H1 (cell line): ENCODE measurements around the gene OGDH. TPM values are rescaled to one million over a fixed set of nuclear protein-coding genes. Genes with fewer than 3 reads are reported as not detected.

Experiments used
- CTCF ChIA-PET: fragments of 300-600 bp; sonication (Branson Sonifier 250); formaldehyde crosslinking; loops from one replicate; lab custom pipeline; 2021; ENCODE audit not compliant: partially characterized antibody; lab: Charles Lee
- POLR2A ChIA-PET: fragments of 300-600 bp; sonication (Branson Sonifier 250); formaldehyde crosslinking; loops from one replicate; lab custom pipeline; 2021; ENCODE audit warnings: inconsistent platforms; ENCODE audit not compliant: partially characterized antibody; lab: Charles Lee
- DNase-seq, 2 experiments: peaks; one replicate each; pipeline versions ENCODE4 v3.0.0 to v3.0.0-alpha.2; 2010 to 2022; ENCODE audit warnings: low spot score in 2 of 2, low read depth in 1 of 2, mixed read lengths in 1 of 2
- FAIRE-seq: peaks from 2 replicates; lab custom pipeline; 2011; peaks lifted over from hg19 to GRCh38; lab: Jason Lieb, UNC
- H2AFZ ChIP-seq: 2 replicates; pipeline ENCODE4 v1.8.1; 2012; ENCODE audit warnings: low read length, inconsistent platforms
- H2AK5ac ChIP-seq: 2 replicates; pipeline ENCODE4 v1.6.1; 2013; ENCODE audit warnings: low read depth, low read length
- H2BK120ac ChIP-seq: replicated peaks from 2 replicates; pipeline ENCODE3; 2013; ENCODE audit warnings: low read depth, low read length, inconsistent platforms
- H2BK12ac ChIP-seq: 2 replicates; pipeline ENCODE4 v1.6.1; 2013; ENCODE audit warnings: low read depth, low read length
- H2BK15ac ChIP-seq: 2 replicates; pipeline ENCODE4 v1.6.1; 2013; ENCODE audit warnings: low read length
- H2BK20ac ChIP-seq: 2 replicates; pipeline ENCODE4 v1.6.1; 2013; ENCODE audit warnings: low read length
- H2BK5ac ChIP-seq: 2 replicates; pipeline ENCODE4 v1.6.1; 2013; ENCODE audit warnings: low read depth, low read length
- H3K14ac ChIP-seq: 2 replicates; pipeline ENCODE4 v1.6.1; 2013; ENCODE audit warnings: inconsistent platforms; ENCODE audit not compliant: insufficient read length
- H3K18ac ChIP-seq: 2 replicates; pipeline ENCODE4 v1.6.1; 2013; ENCODE audit warnings: low read length; ENCODE audit errors: extremely low read depth
- H3K23ac ChIP-seq: 2 replicates; pipeline ENCODE4 v1.6.1; 2013; ENCODE audit warnings: inconsistent platforms; ENCODE audit not compliant: insufficient read length
- H3K23me2 ChIP-seq: 2 replicates; pipeline ENCODE4 v1.6.1; 2013; ENCODE audit warnings: low read depth, low read length
- H3K27ac ChIP-seq: 2 replicates; pipeline ENCODE4 v1.6.1; 2011; ENCODE audit warnings: low read depth, low read length, inconsistent platforms
- H3K27me3 ChIP-seq, 4 experiments: replicated peaks in 1 of 4; 1 replicate in 1 of 4; 2 replicates in 3 of 4; pipeline versions ENCODE4 v1.6.1 to v1.8.1; 2011 to 2013; ENCODE audit warnings: low read length in 3 of 4, mild to moderate bottlenecking in 3 of 4, inconsistent platforms in 2 of 4, mixed read lengths in 2 of 4, moderate library complexity in 1 of 4; ENCODE audit not compliant: control insufficient read depth in 3 of 4, insufficient read depth in 3 of 4; ENCODE audit errors: extremely low read depth in 1 of 4
- H3K36me3 ChIP-seq, 4 experiments: 2 replicates each; pipeline versions ENCODE4 v1.6.1 to v1.8.1; 2011 to 2013; ENCODE audit warnings: mild to moderate bottlenecking in 4 of 4, low read length in 3 of 4, moderate library complexity in 2 of 4, control low read depth in 1 of 4, inconsistent platforms in 1 of 4; ENCODE audit not compliant: insufficient read depth in 4 of 4, control insufficient read depth in 2 of 4
- H3K4ac ChIP-seq: replicated peaks from 2 replicates; pipeline ENCODE3; 2013; ENCODE audit warnings: low read length, low read depth, mixed read lengths, inconsistent platforms; ENCODE audit not compliant: insufficient read length
- H3K4me1 ChIP-seq, 4 experiments: replicated peaks in 1 of 4; 1 replicate in 1 of 4; 2 replicates in 3 of 4; pipeline versions ENCODE4 v1.6.1 to v1.8.1; 2011 to 2013; ENCODE audit warnings: low read length in 3 of 4, inconsistent platforms in 2 of 4, mixed read lengths in 1 of 4; ENCODE audit not compliant: insufficient read depth in 4 of 4, control insufficient read depth in 3 of 4
- H3K4me2 ChIP-seq, 2 experiments: 2 replicates each; pipeline versions ENCODE4 v1.6.1 to v1.8.1; 2011 to 2013; ENCODE audit warnings: low read depth in 2 of 2, low read length in 2 of 2, control low read depth in 1 of 2, inconsistent platforms in 1 of 2, mild to moderate bottlenecking in 1 of 2; ENCODE audit not compliant: insufficient read depth in 1 of 2
- H3K4me3 ChIP-seq, 4 experiments: fragments of 200-600, 300-600 bp in 1 of 4; sonication (generic), shearing (Covaris generic), sonication (Bioruptor Twin) in 1 of 4; 2 replicates each; pipeline versions ENCODE4 v1.5.1 to v1.8.1; 2011 to 2016; ENCODE audit warnings: low read length in 4 of 4, low read depth in 3 of 4, control low read depth in 2 of 4, inconsistent platforms in 2 of 4, mild to moderate bottlenecking in 2 of 4, mixed read lengths in 1 of 4, moderate library complexity in 1 of 4; ENCODE audit not compliant: insufficient read depth in 2 of 4; ENCODE audit errors: extremely low read depth in 1 of 4
- H3K56ac ChIP-seq: replicated peaks from 2 replicates; pipeline ENCODE3; 2013; ENCODE audit warnings: low read depth, mild to moderate bottlenecking, mixed read lengths, low read length, inconsistent platforms; ENCODE audit not compliant: insufficient read length
- H3K79me1 ChIP-seq: 2 replicates; pipeline ENCODE4 v1.6.1; 2013; ENCODE audit warnings: low read depth, low read length, control low read depth
- H3K79me2 ChIP-seq, 2 experiments: 2 replicates each; pipeline versions ENCODE4 v1.6.1 to v1.8.1; 2012 to 2013; ENCODE audit warnings: low read length in 2 of 2, mild to moderate bottlenecking in 2 of 2, inconsistent platforms in 1 of 2; ENCODE audit not compliant: insufficient read depth in 2 of 2, control insufficient read depth in 1 of 2
- H3K9ac ChIP-seq, 4 experiments: replicated peaks in 1 of 4; 1 replicate in 1 of 4; 2 replicates in 3 of 4; pipeline versions ENCODE4 v1.6.1 to v1.8.1; 2011 to 2013; ENCODE audit warnings: low read depth in 3 of 4, low read length in 3 of 4, control low read depth in 2 of 4, mild to moderate bottlenecking in 2 of 4, moderate library complexity in 2 of 4, inconsistent platforms in 1 of 4; ENCODE audit errors: extremely low read depth in 1 of 4
- H3K9me3 ChIP-seq, 2 experiments: 2 replicates each; pipeline versions ENCODE4 v1.6.1 to v1.8.1; 2012 to 2013; ENCODE audit warnings: mild to moderate bottlenecking in 2 of 2, moderate library complexity in 2 of 2, control low read depth in 1 of 2, inconsistent platforms in 1 of 2, low read depth in 1 of 2, low read length in 1 of 2, mixed read lengths in 1 of 2; ENCODE audit not compliant: insufficient read depth in 2 of 2
- H4K20me1 ChIP-seq, 2 experiments: replicated peaks in 1 of 2; 2 replicates each; pipeline versions ENCODE3 to v1.8.1; 2011 to 2013; ENCODE audit warnings: inconsistent platforms in 2 of 2, low read length in 2 of 2, mild to moderate bottlenecking in 1 of 2; ENCODE audit not compliant: insufficient read depth in 2 of 2, control insufficient read depth in 1 of 2
- H4K5ac ChIP-seq: 2 replicates; pipeline ENCODE4 v1.6.1; 2013; ENCODE audit warnings: low read length, low read depth, mixed read lengths, inconsistent platforms; ENCODE audit not compliant: insufficient read length
- H4K8ac ChIP-seq: 2 replicates; pipeline ENCODE4 v1.8.0; 2013; ENCODE audit warnings: mild to moderate bottlenecking, moderate library complexity, low read length, inconsistent platforms; ENCODE audit not compliant: insufficient read depth; ENCODE audit errors: extremely low read depth
- H4K91ac ChIP-seq: replicated peaks from 2 replicates; pipeline ENCODE3; 2013; ENCODE audit warnings: low read length, mixed read lengths, inconsistent platforms; ENCODE audit not compliant: insufficient read length
- ASH2L ChIP-seq: fragments of 200-600, 300-600 bp; sonication (generic); IDR thresholded peaks from one replicate; pipeline ENCODE4 v1.7.1; 2017; ENCODE audit warnings: low read length
- GABPA ChIP-seq: IDR thresholded peaks from 2 replicates; pipeline ENCODE4 v1.6.1; 2011; ENCODE audit warnings: mild to moderate bottlenecking, low read length, moderate library complexity, borderline replicate concordance; ENCODE audit not compliant: insufficient read depth
- HDAC6 ChIP-seq: IDR thresholded peaks from one replicate; pipeline ENCODE4 v1.7.1; 2012; ENCODE audit warnings: low read depth, mild to moderate bottlenecking, inconsistent platforms, low read length, moderate library complexity
- RBBP5 ChIP-seq: IDR thresholded peaks from 2 replicates; pipeline ENCODE4 v1.7.1; 2012; ENCODE audit warnings: low read depth, mild to moderate bottlenecking, inconsistent platforms, low read length, moderate library complexity, borderline replicate concordance
- SIRT6 ChIP-seq: IDR thresholded peaks from one replicate; pipeline ENCODE4 v1.7.1; 2012; ENCODE audit warnings: low read length, inconsistent platforms
- SIX5 ChIP-seq: IDR thresholded peaks from 2 replicates; pipeline ENCODE4 v1.6.1; 2011; ENCODE audit warnings: mild to moderate bottlenecking, low read depth, low read length
- SP4 ChIP-seq: IDR thresholded peaks from 2 replicates; pipeline ENCODE4 v1.6.1; 2012; ENCODE audit warnings: low read length, inconsistent platforms
- TAF1 ChIP-seq: IDR thresholded peaks from 2 replicates; pipeline ENCODE4 v1.6.1; 2011; ENCODE audit warnings: mild to moderate bottlenecking, low read depth, low read length
- TAF7 ChIP-seq: optimal IDR thresholded peaks from 2 replicates; pipeline ENCODE3; 2011; ENCODE audit warnings: low read depth, mild to moderate bottlenecking, inconsistent platforms, low read length, moderate library complexity, borderline replicate concordance
- YY1 ChIP-seq: IDR thresholded peaks from 2 replicates; pipeline ENCODE4 v1.6.1; 2011; ENCODE audit warnings: low read depth, mild to moderate bottlenecking, low read length
- WGBS, 2 experiments: shearing (Covaris generic) in 1 of 2; methylation state at CpG; one replicate each; pipeline versions ENCODE4 v1.1.6 to v1.1.7; 2013 to 2015; ENCODE audit warnings: low lambda C conversion rate in 2 of 2, mixed read lengths in 2 of 2, inconsistent platforms in 1 of 2, low coverage in 1 of 2, missing lambda C conversion rate in 1 of 2; ENCODE audit not compliant: insufficient replicate concordance in 2 of 2, insufficient coverage in 1 of 2, insufficient read length in 1 of 2; ENCODE audit errors: extremely low coverage in 1 of 2, missing lambda C conversion rate in 1 of 2; 5-methylcytosine and 5-hydroxymethylcytosine counted together
- polyA plus RNA-seq, 7 experiments: library from polyadenylated mRNA; depleted of rRNA in 3 of 7; stranded (reverse) in 5 of 7; unstranded in 2 of 7; fragments of >200 nt in 5 of 7; fragments of 200-250 nt in 2 of 7; gene quantifications; 1 replicate in 5 of 7; 2 replicates in 1 of 7; 4 replicates in 1 of 7; pipeline versions ENCODE4 v1.2.1 to v1.2.3, GENCODE V29; 2011 to 2013; ENCODE audit warnings: missing spikeins in 2 of 7, mixed read lengths in 2 of 7
- total RNA-seq: library from RNA; stranded (reverse); fragmentation: NEBNext Ultra II Directional; extraction: Animal tissue kit (Norgen Biotek cat#: 25700); gene quantifications from 2 replicates; pipeline ENCODE4 v1.2.1, GENCODE V29; 2021
- TF ChIP-seq, protein P1 (sequence below): IDR thresholded peaks from 2 replicates; pipeline ENCODE4 v1.6.1; 2012; ENCODE audit warnings: low read length, inconsistent platforms

OGDH gene
- total and polyA plus RNA-seq, 2 of the 8 experiments (the other 6 are each of a cell fraction or from before 2014, with no cell fraction given) = 71.6 to 91.6 TPM

DNA sequence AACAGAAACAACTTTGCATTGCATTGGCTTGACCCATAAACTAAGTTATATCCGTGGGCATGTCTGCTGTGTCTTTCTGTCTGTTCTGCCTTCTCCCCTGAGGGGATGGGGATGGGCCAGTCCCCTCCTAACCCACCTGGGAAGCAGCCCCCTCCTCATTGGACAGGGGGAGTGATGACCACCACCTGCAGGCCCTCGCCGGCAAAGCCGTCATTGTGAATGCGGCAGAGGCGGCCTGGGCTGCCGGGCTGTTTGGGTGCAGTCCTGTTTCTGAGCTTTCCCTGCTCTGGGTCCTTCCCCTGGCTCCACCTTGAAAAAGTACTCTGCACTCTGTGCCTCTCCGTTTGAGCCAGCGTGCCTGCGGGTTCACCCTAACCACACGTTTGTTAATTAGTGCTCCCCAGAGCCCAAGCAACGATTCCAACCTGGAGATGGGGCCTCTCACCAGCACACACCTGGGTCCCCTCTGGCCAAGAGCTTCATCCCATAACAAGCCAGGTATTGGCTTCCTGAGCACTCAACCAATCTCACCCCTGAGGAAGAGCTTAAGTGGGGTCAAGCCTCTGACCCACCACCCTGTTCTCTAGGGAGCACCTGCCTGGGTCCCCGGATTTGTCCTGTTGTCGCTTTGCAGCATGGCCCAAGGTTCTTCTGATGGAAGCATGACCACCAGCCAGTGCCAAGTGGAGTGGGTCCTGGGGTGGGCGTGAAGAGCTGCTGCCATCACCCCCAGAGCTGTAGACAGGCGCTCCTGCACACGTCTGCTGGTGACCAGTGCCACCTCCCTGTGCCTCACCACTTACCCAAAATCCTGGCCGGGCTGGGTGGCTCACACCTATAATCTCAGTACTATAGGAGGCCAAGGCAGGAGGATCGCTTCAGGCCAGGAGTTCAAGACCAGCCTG is 102.8 kb downstream of the OGDH start:
- Histone ChIP-seq H3K79me1 (no peaks in the 10 kb centered on the region), H3K18ac (no peak overlapping the region; the same call in 1 of the 2 replicates), H2BK20ac (no peak overlapping the region), H2BK15ac (no peak overlapping the region), H2AK5ac (no peak overlapping the region), H3K27me3 (no peaks in the 10 kb centered on the region), H3K23me2 (no peaks in the 10 kb centered on the region), H4K20me1 (peaks cover 0 to 3% of the 10 kb centered on the region in 2 experiments), H2AFZ (no peak overlapping the region), H3K4me3 (no peak overlapping the region), H3K4ac (no peak overlapping the region), H4K8ac (no peak overlapping the region), H2BK5ac (no peak overlapping the region), H3K9me3 (no peaks in the 10 kb centered on the region), H3K4me1 (no peaks in the 10 kb centered on the region; a peak in 1 of 7 replicates), H3K27ac (no peak overlapping the region), H3K23ac (no peak overlapping the region), H2BK120ac (no peak overlapping the region), H3K9ac (no peak overlapping the region), H4K5ac (no peak overlapping the region), H3K4me2 (no peak overlapping the region), H2BK12ac (no peak overlapping the region), H4K91ac (no peak overlapping the region), H3K14ac (no peak overlapping the region), H3K56ac (no peak overlapping the region), H3K36me3 (peaks cover 2 to 16% (median 6%) of the 10 kb centered on the region in 4 experiments; a peak in 5 of 8 replicates), H3K79me2 (no peaks in the 10 kb centered on the region)
- no peak for FAIRE-seq
- POLR2A ChIA-PET = interaction anchor here (0.8 to 1.0 kb wide), 3 partner anchors 10 to 128 kb away, joined by 3 read pairs; no protein-coding TSS in a partner anchor
- 91% methylated on average over 18 of the region's 19 CpGs; no CpG with 5 or more reads in 1 of the 2 experiments for WGBS, 2 experiments
- no peak for DNase-seq
- CTCF ChIA-PET = interaction anchor here (1.1 to 1.9 kb wide), 4 partner anchors 8 to 75 kb away, joined by 3 to 6 read pairs (median 4); no protein-coding TSS in a partner anchor
- TF ChIP-seq YY1 = no peak
- TF ChIP-seq, protein P1, sequence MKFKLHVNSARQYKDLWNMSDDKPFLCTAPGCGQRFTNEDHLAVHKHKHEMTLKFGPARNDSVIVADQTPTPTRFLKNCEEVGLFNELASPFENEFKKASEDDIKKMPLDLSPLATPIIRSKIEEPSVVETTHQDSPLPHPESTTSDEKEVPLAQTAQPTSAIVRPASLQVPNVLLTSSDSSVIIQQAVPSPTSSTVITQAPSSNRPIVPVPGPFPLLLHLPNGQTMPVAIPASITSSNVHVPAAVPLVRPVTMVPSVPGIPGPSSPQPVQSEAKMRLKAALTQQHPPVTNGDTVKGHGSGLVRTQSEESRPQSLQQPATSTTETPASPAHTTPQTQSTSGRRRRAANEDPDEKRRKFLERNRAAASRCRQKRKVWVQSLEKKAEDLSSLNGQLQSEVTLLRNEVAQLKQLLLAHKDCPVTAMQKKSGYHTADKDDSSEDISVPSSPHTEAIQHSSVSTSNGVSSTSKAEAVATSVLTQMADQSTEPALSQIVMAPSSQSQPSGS = no peak
- no peak for TF ChIP-seq SP4
- no peak for TF ChIP-seq TAF1
- TF ChIP-seq HDAC6 = no peak
- no peak for TF ChIP-seq RBBP5
- TF ChIP-seq SIRT6 = no peak
- TF ChIP-seq GABPA = no peak
- TF ChIP-seq SIX5 = no peak
- no peak for TF ChIP-seq ASH2L
- no peak for TF ChIP-seq TAF7
